Measurements from ENCODE around the gene SKA3. TPM values are rescaled to one million over a fixed set of nuclear protein-coding genes. Genes with fewer than 3 reads are reported as not detected.

The SKA3 gene
- polyA plus RNA-seq, 1 of the 3 experiments (the other 2 are of a cell fraction), result 5.9 TPM

Small RNA genes within 50 kb of the gene (small RNA-seq; reads per million reads assigned to genes)
- gene AL158032.1 (0 reads per million in 7 experiments), gene RF00086 (0 reads per million in 7 experiments), gene RF02116 (0 reads per million in 7 experiments)

Other genes with a start within 250 kb of the SKA3 start
- gene LATS2, start 115.0 kb downstream of the SKA3 start, polyA plus RNA-seq (2012; rRNA removed), result 19.6 and 19.7 TPM in 2 replicates
- 36.6 and 36.8 TPM in 2 replicates for gene SAP18, start 36.4 kb downstream of the SKA3 start, polyA plus RNA-seq (2012; rRNA removed)
- gene MRPL57, start 106 bp upstream of the SKA3 start, polyA plus RNA-seq (2012; rRNA removed), result 16.4 and 19.9 TPM in 2 replicates